Epithelial cell of esophagus (primary cell): Measurements from ENCODE around the gene SMARCC2.
A peak's percentile ranks its signal among the peaks of the same experiment; 100 is the strongest.
"Not testable (repeated sequence)": the region's sequence is repeated elsewhere in the genome, so short reads cannot be mapped to it uniquely, and the experiment has no call there.

Source experiments
- DNase-seq: peaks from one replicate; pipeline ENCODE4 v3.0.0; 2010; ENCODE audit warnings: low read depth
- H3K4me3 ChIP-seq: 2 replicates; pipeline ENCODE4 v1.5.1; 2011; ENCODE audit warnings: mild to moderate bottlenecking, low read length, control low read depth
- TF ChIP-seq, protein P1 (sequence below): IDR thresholded peaks from 2 replicates; pipeline ENCODE4 v1.5.1; 2011; ENCODE audit warnings: low read depth, mild to moderate bottlenecking, low read length, control low read depth, inconsistent platforms; ENCODE audit not compliant: insufficient read depth; ENCODE audit errors: missing control alignments

Gene SMARCC2

DNA sequence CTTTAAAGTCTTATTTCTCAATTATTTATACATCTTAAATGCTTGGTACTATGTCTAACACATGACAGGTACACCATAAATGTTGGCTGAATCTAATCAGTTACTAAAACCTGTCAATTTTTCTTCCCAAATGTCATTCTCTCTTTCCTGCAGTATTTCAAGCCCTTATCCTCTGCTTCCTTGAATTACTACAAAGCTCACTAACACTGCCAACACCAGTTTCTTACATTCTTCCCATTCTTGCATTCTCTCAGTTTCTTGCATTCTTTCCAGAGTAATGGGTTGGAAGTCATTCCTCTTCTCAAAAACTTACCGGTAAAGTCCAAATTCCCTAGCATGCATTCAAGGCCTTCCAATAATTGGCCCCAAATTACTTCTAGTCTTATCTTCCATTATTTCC, 9.6 kb upstream of the SMARCC2 start:
- TF ChIP-seq, protein P1, sequence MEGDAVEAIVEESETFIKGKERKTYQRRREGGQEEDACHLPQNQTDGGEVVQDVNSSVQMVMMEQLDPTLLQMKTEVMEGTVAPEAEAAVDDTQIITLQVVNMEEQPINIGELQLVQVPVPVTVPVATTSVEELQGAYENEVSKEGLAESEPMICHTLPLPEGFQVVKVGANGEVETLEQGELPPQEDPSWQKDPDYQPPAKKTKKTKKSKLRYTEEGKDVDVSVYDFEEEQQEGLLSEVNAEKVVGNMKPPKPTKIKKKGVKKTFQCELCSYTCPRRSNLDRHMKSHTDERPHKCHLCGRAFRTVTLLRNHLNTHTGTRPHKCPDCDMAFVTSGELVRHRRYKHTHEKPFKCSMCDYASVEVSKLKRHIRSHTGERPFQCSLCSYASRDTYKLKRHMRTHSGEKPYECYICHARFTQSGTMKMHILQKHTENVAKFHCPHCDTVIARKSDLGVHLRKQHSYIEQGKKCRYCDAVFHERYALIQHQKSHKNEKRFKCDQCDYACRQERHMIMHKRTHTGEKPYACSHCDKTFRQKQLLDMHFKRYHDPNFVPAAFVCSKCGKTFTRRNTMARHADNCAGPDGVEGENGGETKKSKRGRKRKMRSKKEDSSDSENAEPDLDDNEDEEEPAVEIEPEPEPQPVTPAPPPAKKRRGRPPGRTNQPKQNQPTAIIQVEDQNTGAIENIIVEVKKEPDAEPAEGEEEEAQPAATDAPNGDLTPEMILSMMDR: no peak
- DNase-seq: no peak
- no peak overlapping the region for H3K4me3 ChIP-seq

DNA sequence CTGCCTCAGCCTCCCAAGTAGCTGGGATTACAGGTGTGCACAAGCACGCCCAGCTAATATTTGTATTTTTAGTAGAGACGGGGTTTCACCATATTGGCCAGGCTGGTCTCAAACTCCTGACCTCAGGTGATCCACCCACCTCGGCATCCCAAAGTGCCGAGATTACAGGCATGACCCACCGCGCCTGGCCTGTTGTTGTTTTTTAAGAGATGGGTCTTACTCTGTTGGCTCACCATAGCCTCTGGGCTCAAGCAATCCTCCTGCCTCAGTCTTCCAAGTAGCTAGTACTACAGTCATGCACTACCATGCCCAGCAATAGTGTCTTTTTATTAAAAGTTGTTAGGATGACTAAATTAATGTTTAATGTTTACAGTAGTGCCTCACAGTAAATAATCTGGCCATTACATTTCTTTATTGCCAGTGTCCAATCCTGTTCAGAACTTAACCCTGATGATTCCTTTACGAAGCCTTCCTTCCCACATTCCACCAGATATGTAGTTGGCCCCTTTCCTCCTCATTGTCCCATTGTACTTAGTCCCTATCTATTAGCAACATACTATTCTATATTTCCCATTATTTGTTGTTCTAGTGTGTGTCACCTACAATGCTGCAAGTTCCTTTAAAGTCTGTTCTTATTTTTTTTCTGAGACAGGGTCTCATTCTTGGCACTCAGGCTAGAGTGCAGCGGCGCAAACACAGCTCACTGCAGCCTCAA, 8.8 kb upstream of the SMARCC2 start:
- no peak overlapping the region for H3K4me3 ChIP-seq
- TF ChIP-seq, protein P1: no peak
- DNase-seq: no peak

DNA sequence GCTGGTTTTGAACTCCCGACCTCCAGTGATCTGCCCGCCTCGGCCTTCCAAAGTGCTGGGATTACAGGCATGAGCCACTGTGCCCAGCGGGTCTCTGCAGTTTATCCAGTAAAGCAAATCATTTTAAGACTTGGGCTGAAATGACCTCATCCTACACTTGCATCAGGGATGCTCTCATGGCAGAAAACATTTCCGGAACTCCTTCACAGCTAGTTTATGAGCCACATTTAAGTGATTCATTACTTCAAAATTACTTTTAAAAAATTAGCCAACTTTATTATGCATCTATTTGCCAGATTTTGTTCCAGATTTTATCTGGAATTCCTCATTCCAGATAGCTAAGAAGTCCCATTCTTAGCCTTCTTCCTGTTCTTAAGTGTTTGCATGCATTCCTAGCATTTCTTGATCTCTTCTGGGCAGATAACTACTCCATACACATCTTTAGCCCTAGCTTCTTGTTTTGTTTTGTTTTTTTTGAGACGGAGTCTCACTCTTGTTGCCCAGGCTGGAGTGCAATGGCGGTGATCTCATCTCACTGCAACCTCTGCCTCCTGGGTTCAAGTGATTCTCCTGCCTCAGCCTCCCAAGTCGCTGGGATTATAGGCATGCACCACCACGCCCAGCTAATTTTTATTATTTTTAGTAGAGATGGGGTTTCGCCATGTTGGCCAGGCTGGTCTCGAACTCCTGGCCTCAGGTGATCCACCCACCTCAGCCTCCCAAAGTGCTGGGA, 7.7 kb upstream of the SMARCC2 start:
- DNase-seq: peak; percentile 46
- H3K4me3 ChIP-seq: not testable (repeated sequence)

DNA sequence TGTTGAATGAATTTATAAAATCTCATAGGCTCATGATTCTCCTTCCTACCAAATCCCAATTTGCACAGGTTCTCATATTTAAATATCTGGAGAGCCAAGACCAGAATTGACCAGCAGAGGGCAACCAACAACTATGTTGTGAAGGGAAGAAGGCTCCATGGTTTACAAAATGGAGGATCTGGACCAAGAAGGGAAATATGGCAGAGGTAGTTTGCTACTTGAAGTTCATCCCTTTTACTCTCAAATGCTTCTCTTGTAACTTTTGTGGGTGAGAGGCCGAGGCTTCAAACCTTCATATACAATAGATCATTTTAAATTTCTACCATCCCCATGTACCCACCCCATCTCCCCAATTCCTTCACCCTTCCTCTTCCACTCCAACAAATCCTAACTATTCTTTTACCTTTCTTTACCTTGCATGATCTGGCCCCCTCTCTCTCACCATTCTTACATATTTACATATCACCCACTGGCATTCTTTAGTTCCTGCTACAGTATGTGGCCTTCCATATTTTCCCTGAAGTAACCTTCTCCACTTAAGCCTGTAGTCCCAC, 3.8 kb upstream of the SMARCC2 start:
- TF ChIP-seq, protein P1: peak; percentile 83
- no peak overlapping the region for H3K4me3 ChIP-seq
- peak; percentile 87 for DNase-seq

DNA sequence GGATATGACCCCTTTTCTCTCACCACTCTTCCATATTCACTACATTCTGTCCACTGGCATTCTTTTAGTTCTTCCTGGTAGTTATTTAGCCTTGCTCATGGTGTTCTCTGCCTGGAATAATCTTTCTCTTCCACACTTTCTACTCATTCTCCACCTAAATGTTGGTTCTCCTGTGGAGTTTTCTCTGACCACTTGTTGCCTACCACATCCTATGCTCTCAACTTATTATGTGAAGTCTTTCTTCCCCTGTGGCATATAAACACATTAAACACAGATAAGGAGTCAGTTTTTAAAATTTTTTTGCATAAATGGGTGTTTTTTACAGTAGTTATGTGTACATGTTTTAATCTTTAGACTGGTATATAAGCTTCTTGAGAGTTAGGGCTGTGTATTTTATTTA, 3.3 kb upstream of the SMARCC2 start:
- no peak for DNase-seq
- TF ChIP-seq, protein P1: no peak
- H3K4me3 ChIP-seq: no peak overlapping the region

DNA sequence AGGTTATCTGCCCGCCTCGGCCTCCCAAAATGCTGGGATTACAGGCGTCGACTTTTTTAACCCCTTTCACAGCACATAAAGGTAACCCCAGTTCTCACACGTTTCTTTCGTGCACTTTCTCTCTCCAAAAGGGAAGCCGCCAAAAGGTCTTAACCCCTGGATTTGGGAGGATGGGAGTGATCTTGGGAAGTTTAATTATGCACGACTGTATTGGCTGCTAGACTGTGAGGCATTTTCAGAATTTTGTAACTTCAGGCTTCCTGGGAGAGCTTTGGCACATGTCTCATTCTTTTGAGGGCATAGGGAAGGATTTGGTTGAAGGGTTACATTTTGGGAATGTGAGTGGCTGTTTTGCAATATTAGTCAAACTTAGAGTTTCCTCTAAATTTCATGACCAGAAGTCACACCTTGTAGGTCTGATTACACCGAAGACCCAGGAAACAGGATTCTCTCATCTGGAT, 1.4 kb upstream of the SMARCC2 start:
- peak overlapping the region; percentile 87 for H3K4me3 ChIP-seq
- no peak for DNase-seq
- TF ChIP-seq, protein P1: no peak

DNA sequence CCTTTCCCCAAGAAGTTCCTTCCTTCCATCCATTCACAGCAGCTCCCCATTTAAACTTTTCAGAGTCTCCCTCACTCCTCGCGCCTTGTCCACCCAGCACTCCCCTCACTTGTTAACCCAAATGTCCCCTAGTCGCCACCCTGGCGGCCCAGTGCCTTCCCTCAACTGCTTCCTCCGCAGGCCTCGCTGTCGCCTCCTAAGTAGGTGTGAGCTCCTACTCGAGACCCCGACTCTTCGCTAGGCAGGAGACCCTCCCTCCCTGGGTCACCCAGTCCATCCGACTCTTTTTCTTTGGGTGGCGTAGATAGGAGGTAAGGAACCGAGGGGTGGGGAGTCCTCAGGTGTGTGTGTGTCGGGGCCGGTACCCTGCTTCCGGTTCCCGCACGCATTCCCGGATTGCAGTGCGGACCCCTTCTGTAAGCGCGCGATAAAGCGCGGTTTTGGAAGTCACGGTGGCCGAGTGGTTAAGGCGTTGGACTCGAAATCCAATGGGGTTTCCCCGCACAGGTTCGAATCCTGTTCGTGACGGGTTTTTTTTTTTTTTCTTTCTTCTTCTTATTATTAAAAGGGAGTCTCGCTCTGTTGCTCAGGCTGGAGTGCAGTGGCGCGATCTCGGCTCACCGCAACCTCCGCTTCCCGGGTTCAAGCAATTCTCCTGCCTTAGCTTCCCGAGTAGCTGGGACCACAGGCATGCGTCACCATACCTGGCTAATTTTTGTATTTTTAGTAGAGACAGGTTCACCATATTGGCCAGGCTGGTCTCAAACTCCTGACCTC, 823 bp upstream of the SMARCC2 start:
- peak; percentile 86 for DNase-seq
- TF ChIP-seq, protein P1: no peak

More for the DNA sequence above, 823 bp upstream of the SMARCC2 start:
- H3K4me3 ChIP-seq: peak overlapping the region; percentile 87
